Subcutaneous adipose tissue (tissue), 4 donors: ENCODE data around the gene FHOD3. TPM values are rescaled to one million over a fixed set of nuclear protein-coding genes. Genes with fewer than 3 reads are reported as not detected.

Source experiments
- CTCF ChIP-seq: fragments of 450-650 bp; IDR thresholded peaks from one replicate; pipeline ENCODE4 v1.5.1; 2016; ENCODE audit warnings: low read depth, mild to moderate bottlenecking, control low read depth, antibody characterized with exemption, moderate library complexity
- total RNA-seq, 4 donors: library from RNA; depleted of rRNA; stranded (reverse); fragments of >200 nt; gene quantifications; one replicate each; pipeline ENCODE4 v1.1.0, GENCODE V29; 2016

FHOD3 gene
- total RNA-seq, 4 donors from 2014 or later = 1.5 to 5.4 (median 3.3) TPM

- no peak for TF ChIP-seq CTCF
Observed at GRCh38 chr18:36364911-36365624, 67.6 kb downstream of the FHOD3 start.

- TF ChIP-seq CTCF = no peak
Observed at GRCh38 chr18:36365836-36366775, 68.6 kb downstream of the FHOD3 start.

GRCh38 chr18:36366994-36367839 lies 69.7 kb downstream of the FHOD3 start:
- TF ChIP-seq CTCF = no peak

GRCh38 chr18:36368889-36369288 lies 71.4 kb downstream of the FHOD3 start:
- TF ChIP-seq CTCF = no peak

- TF ChIP-seq CTCF = no peak
Observed at GRCh38 chr18:36372903-36373311, 75.4 kb downstream of the FHOD3 start.

- TF ChIP-seq CTCF = no peak
Observed at GRCh38 chr18:36374262-36374661, 76.7 kb downstream of the FHOD3 start.
